H9 (cell line): ENCODE results near the gene CASTOR1. TPM values are rescaled to one million over a fixed set of nuclear protein-coding genes. Genes with fewer than 3 reads are reported as not detected.
A peak's percentile ranks its signal among the peaks of the same experiment; 100 is the strongest.

Experiments used
- DNase-seq: peaks from one replicate; pipeline ENCODE4 v3.0.0-alpha.2; 2017
- H2AFZ ChIP-seq: one replicate; pipeline ENCODE4 v1.6.1; 2013; ENCODE audit warnings: mild to moderate bottlenecking, low read length, control low read depth, moderate library complexity
- H2AK5ac ChIP-seq: 2 replicates; pipeline ENCODE4 v1.6.1; 2013; ENCODE audit warnings: low read length, control low read depth, mixed read lengths; ENCODE audit not compliant: insufficient read length
- H2BK120ac ChIP-seq: one replicate; pipeline ENCODE4 v1.6.1; 2013; ENCODE audit warnings: low read depth, mild to moderate bottlenecking, low read length, control low read depth, inconsistent platforms; ENCODE audit not compliant: poor library complexity, severe bottlenecking
- H2BK12ac ChIP-seq: 2 replicates; pipeline ENCODE4 v1.6.1; 2013; ENCODE audit warnings: low read length, control low read depth, mixed read lengths, low read depth; ENCODE audit not compliant: insufficient read length
- H2BK15ac ChIP-seq: 2 replicates; pipeline ENCODE4 v1.6.1; 2013; ENCODE audit warnings: low read depth, low read length, control low read depth
- H2BK20ac ChIP-seq: one replicate; pipeline ENCODE4 v1.6.1; 2013; ENCODE audit warnings: low read depth, mild to moderate bottlenecking, low read length, control low read depth, inconsistent platforms; ENCODE audit not compliant: poor library complexity, severe bottlenecking
- H2BK5ac ChIP-seq: 2 replicates; pipeline ENCODE4 v1.6.1; 2013; ENCODE audit warnings: low read length, control low read depth, mixed read lengths; ENCODE audit not compliant: insufficient read length
- H3K14ac ChIP-seq: 2 replicates; pipeline ENCODE4 v1.6.1; 2013; ENCODE audit warnings: low read length, control low read depth; ENCODE audit not compliant: insufficient read depth
- H3K18ac ChIP-seq: 2 replicates; pipeline ENCODE4 v1.6.1; 2013; ENCODE audit warnings: low read depth, mild to moderate bottlenecking, mixed read lengths, low read length, control low read depth; ENCODE audit not compliant: insufficient read length
- H3K23ac ChIP-seq: 2 replicates; pipeline ENCODE4 v1.6.1; 2013; ENCODE audit warnings: low read length, control low read depth, mixed read lengths, low read depth; ENCODE audit not compliant: insufficient read length
- H3K23me2 ChIP-seq: 2 replicates; pipeline ENCODE4 v1.6.1; 2013; ENCODE audit warnings: low read depth, mild to moderate bottlenecking, mixed read lengths, low read length, control low read depth; ENCODE audit not compliant: insufficient read length, poor library complexity, severe bottlenecking
- H3K27ac ChIP-seq: 2 replicates; pipeline ENCODE4 v1.5.1; 2013; ENCODE audit warnings: low read length, control low read depth, mixed read lengths, low read depth; ENCODE audit not compliant: insufficient read length
- H3K27me3 ChIP-seq: 2 replicates; pipeline ENCODE4 v1.6.1; 2013; ENCODE audit warnings: low read length, control low read depth, inconsistent platforms; ENCODE audit not compliant: insufficient read depth
- H3K4ac ChIP-seq: 2 replicates; pipeline ENCODE4 v1.6.1; 2013; ENCODE audit warnings: low read depth, mild to moderate bottlenecking, control low read depth, inconsistent platforms, low read length, moderate library complexity
- H3K4me1 ChIP-seq: 2 replicates; pipeline ENCODE4 v1.6.1; 2013; ENCODE audit warnings: low read length, control low read depth, inconsistent platforms; ENCODE audit not compliant: insufficient read depth
- H3K4me2 ChIP-seq: 2 replicates; pipeline ENCODE4 v1.6.1; 2013; ENCODE audit warnings: low read length, control low read depth, mixed read lengths; ENCODE audit not compliant: insufficient read length, insufficient read depth
- H3K56ac ChIP-seq: 2 replicates; pipeline ENCODE4 v1.6.1; 2013; ENCODE audit warnings: low read depth, mild to moderate bottlenecking, mixed read lengths, low read length, control low read depth; ENCODE audit not compliant: insufficient read length
- H3K79me1 ChIP-seq: 2 replicates; pipeline ENCODE4 v1.6.1; 2013; ENCODE audit warnings: low read depth, mild to moderate bottlenecking, moderate library complexity, low read length, control low read depth, inconsistent platforms; ENCODE audit not compliant: insufficient read depth, poor library complexity, severe bottlenecking
- H3K79me2 ChIP-seq: 2 replicates; pipeline ENCODE4 v1.6.1; 2013; ENCODE audit warnings: low read length, control low read depth, inconsistent platforms; ENCODE audit not compliant: insufficient read depth
- H3K9ac ChIP-seq: 2 replicates; pipeline ENCODE4 v1.6.1; 2013; ENCODE audit warnings: low read length, control low read depth, mixed read lengths; ENCODE audit not compliant: insufficient read length; ENCODE audit errors: extremely low read depth
- H3K9me3 ChIP-seq: one replicate; pipeline ENCODE4 v1.6.1; 2013; ENCODE audit warnings: low read depth, low read length, inconsistent platforms; ENCODE audit not compliant: control insufficient read depth
- H3T11ph ChIP-seq: one replicate; pipeline ENCODE4 v1.6.1; 2013; ENCODE audit warnings: mild to moderate bottlenecking, low read length, control low read depth, inconsistent platforms
- H4K20me1 ChIP-seq: one replicate; pipeline ENCODE4 v1.6.1; 2013; ENCODE audit not compliant: control insufficient read depth, insufficient read length, insufficient read depth
- H4K5ac ChIP-seq: 2 replicates; pipeline ENCODE4 v1.6.1; 2013; ENCODE audit warnings: low read depth, mild to moderate bottlenecking, mixed read lengths, low read length, control low read depth; ENCODE audit not compliant: insufficient read length
- H4K8ac ChIP-seq: replicated peaks from 2 replicates; pipeline ENCODE4 v1.6.1; 2013; ENCODE audit warnings: low read length, control low read depth, mixed read lengths, low read depth; ENCODE audit not compliant: insufficient read length
- H4K91ac ChIP-seq: 2 replicates; pipeline ENCODE4 v1.6.1; 2013; ENCODE audit warnings: low read depth, mild to moderate bottlenecking, moderate library complexity, mixed read lengths, low read length, control low read depth; ENCODE audit not compliant: insufficient read length
- H3K27ac Mint-ChIP-seq, 3 experiments: 2 replicates in 2 of 3; 3 replicates in 1 of 3; pipeline ENCODE4 v1.8.0; 2020 to 2021; ENCODE audit warnings: mixed read lengths in 3 of 3, mild to moderate bottlenecking in 1 of 3, moderate library complexity in 1 of 3
- H3K27me3 Mint-ChIP-seq: 2 replicates; pipeline ENCODE4 v1.8.0; 2021; ENCODE audit warnings: low read depth, mild to moderate bottlenecking, moderate library complexity, mixed read lengths
- H3K36me3 Mint-ChIP-seq, 3 experiments: 2 replicates in 2 of 3; 3 replicates in 1 of 3; pipeline ENCODE4 v1.8.0; 2020 to 2021; ENCODE audit warnings: low read depth in 3 of 3, mixed read lengths in 3 of 3; ENCODE audit not compliant: insufficient read depth in 1 of 3
- H3K4me1 Mint-ChIP-seq, 2 experiments: 2 replicates each; pipeline ENCODE4 v1.8.0; 2020; ENCODE audit warnings: mixed read lengths in 2 of 2
- H3K4me3 Mint-ChIP-seq, 2 experiments: 2 replicates in 1 of 2; 3 replicates in 1 of 2; pipeline ENCODE4 v1.8.0; 2020 to 2021; ENCODE audit warnings: mild to moderate bottlenecking in 2 of 2, mixed read lengths in 2 of 2, moderate library complexity in 1 of 2
- H3K9me3 Mint-ChIP-seq, 2 experiments: 2 replicates in 1 of 2; 3 replicates in 1 of 2; pipeline ENCODE4 v1.8.0; 2020; ENCODE audit warnings: mild to moderate bottlenecking in 2 of 2, mixed read lengths in 2 of 2, moderate library complexity in 1 of 2
- WGBS: extraction: QIAGEN DNeasy Blood & Tissue Kit; methylation state at CpG from one replicate; pipeline ENCODE4 v1.1.7; 2013; ENCODE audit warnings: missing lambda C conversion rate, low lambda C conversion rate, mixed read lengths; ENCODE audit not compliant: insufficient read length; ENCODE audit errors: extremely low coverage; 5-methylcytosine and 5-hydroxymethylcytosine counted together
- total RNA-seq: library from RNA; stranded (reverse); gene quantifications from 2 replicates; pipeline ENCODE4 v1.2.1, GENCODE V29; 2021
- TF ChIP-seq, protein P1 (sequence below): fragments of 200-600 bp; sonication (generic); conservative IDR thresholded peaks from 3 replicates; pipeline ENCODE4 v1.8.0; 2021; ENCODE audit warnings: antibody characterized with exemption, mild to moderate bottlenecking

The CASTOR1 gene
- total RNA-seq, 1 experiment from 2014 or later: 8.8 TPM

DNA sequence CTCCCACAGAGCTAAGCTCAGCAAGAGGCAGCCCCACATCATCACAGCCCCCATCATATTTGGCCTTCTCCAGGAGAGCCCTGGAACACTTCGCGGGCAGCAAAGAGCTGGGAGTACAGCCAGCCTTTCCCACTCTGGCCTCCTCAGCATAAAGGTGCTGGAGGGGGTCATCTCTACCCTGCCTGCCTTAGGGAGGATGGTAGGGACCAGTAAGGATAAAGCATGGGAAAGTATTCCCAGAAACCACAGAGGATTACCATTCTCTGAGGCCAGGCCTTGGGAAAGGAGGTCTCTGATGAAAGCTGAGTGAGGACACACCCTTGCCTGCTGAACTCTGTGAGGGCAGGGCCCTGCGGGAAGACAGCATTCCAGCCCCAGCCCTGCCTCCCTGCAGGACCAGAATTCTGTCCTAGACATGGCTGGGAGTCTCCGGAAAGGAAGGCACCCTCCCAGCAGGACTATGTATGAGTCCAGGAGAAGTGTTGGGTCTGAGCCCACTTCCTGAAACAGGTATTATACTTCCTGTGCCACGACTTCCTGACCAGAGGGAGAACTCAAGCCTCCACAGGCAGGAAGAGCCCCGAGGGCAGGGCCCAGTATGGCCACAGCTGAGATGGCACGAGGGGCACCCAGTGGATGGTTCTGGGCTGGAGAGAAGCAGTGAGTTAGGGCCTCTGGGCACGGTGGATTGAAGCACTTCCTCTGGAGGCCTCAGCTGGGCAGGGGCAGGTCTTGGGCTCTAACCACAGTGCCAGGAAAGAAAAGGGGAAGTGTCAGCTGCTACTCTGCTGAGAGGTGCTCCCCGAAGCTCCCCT is 12.9 kb upstream of the CASTOR1 start:
- Histone ChIP-seq H3K79me1 (no peaks in the 10 kb centered on the region), H3K4me2 (no peak overlapping the region), H3K56ac (no peak overlapping the region), H3T11ph (no peak overlapping the region), H2BK15ac (no peak overlapping the region), H3K27ac (no peak overlapping the region), H3K14ac (no peak overlapping the region), H3K4ac (no peak overlapping the region), H4K8ac (no peak overlapping the region), H2AFZ (no peak overlapping the region), H4K91ac (no peak overlapping the region), H2BK5ac (no peak overlapping the region), H3K27me3 (no peaks in the 10 kb centered on the region), H3K4me1 (no peaks in the 10 kb centered on the region), H4K20me1 (no peaks in the 10 kb centered on the region), H2BK120ac (no peak overlapping the region), H3K23me2 (no peaks in the 10 kb centered on the region), H3K9ac (no peak overlapping the region), H2BK20ac (no peak overlapping the region), H2AK5ac (no peak overlapping the region), H3K18ac (no peak overlapping the region), H3K9me3 (no peaks in the 10 kb centered on the region), H4K5ac (no peak overlapping the region), H2BK12ac (no peak overlapping the region), H3K23ac (no peak overlapping the region), H3K79me2 (no peaks in the 10 kb centered on the region)
- Mint-ChIP-seq H3K27me3 (no peaks in the 10 kb centered on the region; the same call in 1 of the 2 replicates), H3K9me3 (peaks cover 0 to 1% of the 10 kb centered on the region in 2 experiments; a peak in 1 of 5 replicates), H3K4me1 (peaks cover 4 to 8% of the 10 kb centered on the region in 2 experiments; a peak in 3 of 4 replicates), H3K36me3 (peaks cover 0 to 6% (median 0%) of the 10 kb centered on the region in 3 experiments; a peak in 1 of 7 replicates), H3K27ac (peak overlapping the region; percentile 46 to 75 (median 73); a peak in 4 of 7 replicates), H3K4me3 (no peak overlapping the region)
- DNase-seq: no peak
- WGBS: no CpG with 5 or more reads among the region's 9 CpGs
- TF ChIP-seq, protein P1, sequence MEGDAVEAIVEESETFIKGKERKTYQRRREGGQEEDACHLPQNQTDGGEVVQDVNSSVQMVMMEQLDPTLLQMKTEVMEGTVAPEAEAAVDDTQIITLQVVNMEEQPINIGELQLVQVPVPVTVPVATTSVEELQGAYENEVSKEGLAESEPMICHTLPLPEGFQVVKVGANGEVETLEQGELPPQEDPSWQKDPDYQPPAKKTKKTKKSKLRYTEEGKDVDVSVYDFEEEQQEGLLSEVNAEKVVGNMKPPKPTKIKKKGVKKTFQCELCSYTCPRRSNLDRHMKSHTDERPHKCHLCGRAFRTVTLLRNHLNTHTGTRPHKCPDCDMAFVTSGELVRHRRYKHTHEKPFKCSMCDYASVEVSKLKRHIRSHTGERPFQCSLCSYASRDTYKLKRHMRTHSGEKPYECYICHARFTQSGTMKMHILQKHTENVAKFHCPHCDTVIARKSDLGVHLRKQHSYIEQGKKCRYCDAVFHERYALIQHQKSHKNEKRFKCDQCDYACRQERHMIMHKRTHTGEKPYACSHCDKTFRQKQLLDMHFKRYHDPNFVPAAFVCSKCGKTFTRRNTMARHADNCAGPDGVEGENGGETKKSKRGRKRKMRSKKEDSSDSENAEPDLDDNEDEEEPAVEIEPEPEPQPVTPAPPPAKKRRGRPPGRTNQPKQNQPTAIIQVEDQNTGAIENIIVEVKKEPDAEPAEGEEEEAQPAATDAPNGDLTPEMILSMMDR: no peak
